Parathyroid adenoma (tissue), 2 donors: ENCODE measurements around the gene DUS2.
"Not testable (repeated sequence)": the region's sequence is repeated elsewhere in the genome, so short reads cannot be mapped to it uniquely, and the experiment has no call there.

ENCODE experiments used
- H2AFZ ChIP-seq: fragments of 300-600 bp; sonication (generic); one replicate; pipeline ENCODE4 v1.7.0; 2017; ENCODE audit warnings: antibody characterized with exemption, mild to moderate bottlenecking
- H3K27ac ChIP-seq: fragments of 300-600 bp; sonication (generic); one replicate; pipeline ENCODE4 v1.7.0; 2017
- H3K27me3 ChIP-seq: fragments of 300-600 bp; sonication (generic); one replicate; pipeline ENCODE4 v1.7.0; 2017; ENCODE audit warnings: low read length; ENCODE audit not compliant: control insufficient read depth, insufficient read depth
- H3K36me3 ChIP-seq: fragments of 300-600 bp; sonication (generic); one replicate; pipeline ENCODE4 v1.7.0; 2017; ENCODE audit warnings: low read length; ENCODE audit not compliant: control insufficient read depth, insufficient read depth
- H3K4me1 ChIP-seq: fragments of 300-600 bp; sonication (generic); one replicate; pipeline ENCODE4 v1.7.0; 2017; ENCODE audit warnings: control low read depth
- H3K4me2 ChIP-seq: fragments of 300-600 bp; sonication (generic); one replicate; pipeline ENCODE4 v1.7.0; 2017; ENCODE audit warnings: low read length
- H3K4me3 ChIP-seq: fragments of 300-600 bp; sonication (generic); one replicate; pipeline ENCODE4 v1.7.0; 2017; ENCODE audit warnings: low read depth, low read length
- H3K79me2 ChIP-seq: fragments of 300-600 bp; sonication (generic); one replicate; pipeline ENCODE4 v1.7.0; 2017; ENCODE audit warnings: control low read depth
- H3K9ac ChIP-seq: fragments of 300-600 bp; sonication (generic); one replicate; pipeline ENCODE4 v1.7.0; 2017; ENCODE audit warnings: mild to moderate bottlenecking
- H3K9me3 ChIP-seq: fragments of 300-600 bp; sonication (generic); one replicate; pipeline ENCODE4 v1.7.0; 2017; ENCODE audit warnings: low read length; ENCODE audit not compliant: control insufficient read depth
- CTCF ChIP-seq: fragments of 300-600 bp; sonication (generic); IDR thresholded peaks from one replicate; pipeline ENCODE4 v1.7.0; 2017; ENCODE audit warnings: antibody characterized with exemption, mild to moderate bottlenecking
- donor health status: primary hyperparathyroidism.

Gene DUS2

DNA sequence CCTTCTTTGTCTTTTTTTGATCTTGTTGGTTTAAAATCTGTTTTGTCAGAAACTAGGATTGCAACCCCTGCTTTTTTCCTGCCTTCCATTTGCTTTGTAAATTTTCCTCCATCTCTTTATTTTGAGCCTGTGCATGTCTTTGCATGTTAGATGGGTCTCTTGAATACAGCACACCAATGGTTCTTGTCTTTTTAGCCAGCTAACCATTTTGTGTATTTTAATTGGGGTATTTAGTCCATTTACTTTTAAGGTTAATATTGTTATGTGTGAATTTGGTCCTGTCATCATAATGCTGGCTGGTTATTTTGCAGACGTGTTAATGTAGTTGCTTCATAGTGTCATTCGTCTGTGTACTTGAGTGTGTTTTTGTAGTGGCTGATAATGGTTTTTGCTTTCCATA lies 88.3 kb downstream of the DUS2 start:
- H2AFZ ChIP-seq = no peak overlapping the region
- TF ChIP-seq CTCF = no peak
- no peaks in the 10 kb centered on the region for H3K36me3 ChIP-seq
- no peak overlapping the region for H3K27ac ChIP-seq
- no peak overlapping the region for H3K9ac ChIP-seq
- H3K79me2 ChIP-seq = peaks cover 84% of the 10 kb centered on the region
- no peaks in the 10 kb centered on the region for H3K27me3 ChIP-seq
- H3K9me3 ChIP-seq = no peaks in the 10 kb centered on the region
- peaks cover 13% of the 10 kb centered on the region for H3K4me1 ChIP-seq
- H3K4me2 ChIP-seq = no peak overlapping the region
- no peak overlapping the region for H3K4me3 ChIP-seq

DNA sequence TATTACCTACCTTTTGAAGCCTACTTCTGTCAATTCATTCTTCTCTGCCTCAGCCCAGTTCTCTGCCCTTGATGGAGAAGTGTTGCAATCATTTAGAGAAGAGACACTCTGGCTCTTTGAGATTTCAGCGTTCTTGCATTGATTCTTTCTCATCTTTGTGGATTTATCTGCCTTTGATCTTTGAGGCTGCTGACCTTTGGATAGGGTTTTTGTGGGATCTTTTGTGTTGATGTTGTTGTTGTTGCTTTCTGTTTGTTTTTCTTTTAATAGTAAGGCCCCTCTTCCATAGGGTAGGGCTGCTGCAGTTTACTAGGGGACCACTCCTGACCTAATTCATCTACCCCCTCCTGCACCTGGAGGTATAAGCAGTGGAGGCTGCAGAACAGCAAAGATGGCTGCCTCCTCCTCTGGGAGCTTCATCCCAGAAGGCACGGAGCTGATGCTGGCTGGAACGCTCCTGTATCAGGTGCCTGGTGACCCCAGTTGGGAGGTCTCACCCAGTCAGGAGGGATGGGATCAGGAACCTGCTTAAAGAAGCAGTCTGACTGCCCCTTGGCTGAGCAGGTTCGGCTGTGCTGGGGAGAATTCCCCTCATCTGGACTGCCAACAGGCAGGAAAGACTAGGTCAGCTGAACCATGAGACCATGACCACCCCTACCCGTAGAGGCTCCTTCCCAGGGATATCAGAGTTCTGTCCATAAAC lies 90.1 kb downstream of the DUS2 start:
- Histone ChIP-seq H3K36me3 (no peaks in the 10 kb centered on the region), H3K27ac (peak overlapping the region; percentile 34), H3K9ac (no peak overlapping the region), H2AFZ (no peak overlapping the region), H3K4me1 (peaks cover 18% of the 10 kb centered on the region), H3K4me3 (no peak overlapping the region), H3K9me3 (no peaks in the 10 kb centered on the region), H3K4me2 (peak overlapping the region; percentile 1), H3K27me3 (no peaks in the 10 kb centered on the region), H3K79me2 (peaks cover 81% of the 10 kb centered on the region)
- TF ChIP-seq CTCF = no peak

DNA sequence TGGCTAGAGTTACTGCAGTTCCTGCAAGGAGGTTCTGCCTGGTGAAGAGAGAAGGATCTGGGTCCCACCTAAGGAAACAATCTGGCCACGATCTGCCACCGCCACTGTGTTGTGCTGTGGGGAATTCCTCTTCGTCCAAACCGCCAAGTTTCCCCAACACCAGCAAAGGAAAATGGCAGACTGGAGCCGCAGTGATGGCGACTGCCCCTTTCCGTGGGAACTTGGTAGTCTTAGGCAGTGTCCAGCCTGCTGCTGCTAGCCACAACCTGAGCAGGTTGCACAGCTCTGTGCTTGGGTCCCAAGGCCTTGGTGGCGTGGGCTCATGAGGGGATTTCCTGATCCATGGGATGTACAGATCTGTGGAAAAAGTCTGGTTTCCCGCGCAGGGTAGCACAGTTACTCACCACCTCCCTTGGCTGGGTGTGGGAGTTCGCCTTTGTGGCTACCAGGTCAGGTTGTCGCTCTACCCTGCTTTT lies 90.7 kb downstream of the DUS2 start:
- Histone ChIP-seq H3K79me2 (peaks cover 79% of the 10 kb centered on the region), H2AFZ (no peak overlapping the region), H3K4me1 (peaks cover 18% of the 10 kb centered on the region), H3K4me2 (peak overlapping the region; percentile 1), H3K27me3 (no peaks in the 10 kb centered on the region), H3K9ac (no peak overlapping the region), H3K36me3 (no peaks in the 10 kb centered on the region), H3K27ac (peak overlapping the region; percentile 34), H3K9me3 (no peaks in the 10 kb centered on the region), H3K4me3 (no peak overlapping the region)
- TF ChIP-seq CTCF = no peak

DNA sequence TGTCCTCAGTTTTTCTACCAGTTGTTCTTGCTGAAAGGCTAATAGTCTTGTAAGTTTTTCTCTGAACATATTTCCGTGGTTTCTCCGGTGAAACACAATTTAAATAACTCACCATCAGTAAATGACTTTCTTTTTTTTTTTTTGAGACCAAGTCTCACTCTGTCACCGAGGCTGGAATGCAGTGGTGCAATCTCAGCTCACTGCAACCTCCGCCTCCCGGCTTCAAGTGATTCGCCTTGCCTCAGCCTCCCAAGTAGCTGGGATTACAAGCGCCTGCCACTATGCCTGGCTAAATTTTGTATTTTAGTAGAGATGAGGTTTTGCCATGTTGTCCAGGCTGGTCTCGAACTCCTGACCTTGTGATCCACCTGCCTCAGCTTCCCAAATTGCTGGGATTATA lies 91.9 kb downstream of the DUS2 start:
- H3K36me3 ChIP-seq, H2AFZ ChIP-seq, H3K4me2 ChIP-seq, H3K27ac ChIP-seq, H3K4me3 ChIP-seq, H3K9ac ChIP-seq, H3K9me3 ChIP-seq, H3K27me3 ChIP-seq: not testable (repeated sequence)
- Histone ChIP-seq H3K79me2 (peaks cover 79% of the 10 kb centered on the region), H3K4me1 (peaks cover 18% of the 10 kb centered on the region)

DNA sequence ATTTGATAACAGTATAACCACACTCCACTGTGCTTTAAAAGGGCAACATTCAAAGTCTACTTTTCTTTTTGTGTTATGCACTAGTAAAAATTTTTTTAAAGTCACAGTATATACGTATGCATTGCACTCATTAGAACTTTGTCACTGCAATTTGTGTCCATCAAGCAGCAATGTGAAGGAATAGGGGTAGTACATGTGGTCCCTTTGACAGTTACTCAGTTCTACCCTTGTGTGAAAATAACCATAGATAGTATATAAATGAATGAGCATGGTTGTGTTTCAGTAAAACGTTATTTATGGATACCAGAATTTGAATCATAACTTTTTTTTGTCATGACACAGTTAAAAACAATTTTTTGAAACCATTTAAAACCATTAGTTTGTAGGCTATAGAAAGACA lies 92.8 kb downstream of the DUS2 start:
- Histone ChIP-seq H2AFZ (no peak overlapping the region), H3K27me3 (no peaks in the 10 kb centered on the region), H3K4me1 (peaks cover 18% of the 10 kb centered on the region), H3K9me3 (no peaks in the 10 kb centered on the region), H3K27ac (no peak overlapping the region), H3K4me3 (no peak overlapping the region), H3K36me3 (no peaks in the 10 kb centered on the region), H3K79me2 (peaks cover 77% of the 10 kb centered on the region), H3K9ac (no peak overlapping the region), H3K4me2 (no peak overlapping the region)
- TF ChIP-seq CTCF = no peak
